Gastrocnemius medialis (tissue), 4 donors: ENCODE results near the gene FAM13A.

ENCODE experiments used
- CTCF ChIP-seq, 5 experiments: fragments of 450-650 bp in 3 of 5; fragments of 200-600 bp in 2 of 5; sonication (generic) in 2 of 5; IDR thresholded peaks in 4 of 5; conservative IDR thresholded peaks in 1 of 5; 1 replicate in 4 of 5; 2 replicates in 1 of 5; pipeline ENCODE4 v1.5.1; 2016 to 2019; ENCODE audit warnings: antibody characterized with exemption in 5 of 5, mild to moderate bottlenecking in 3 of 5, moderate library complexity in 3 of 5
- POLR2A ChIP-seq, 2 donors: fragments of 450-650 bp; IDR thresholded peaks; one replicate each; pipeline ENCODE4 v1.6.1; 2017; ENCODE audit warnings: antibody characterized with exemption in 2 of 2, mild to moderate bottlenecking in 2 of 2, moderate library complexity in 2 of 2

GRCh38 chr4:89042055-89042454 is 14.9 kb downstream of the FAM13A start:
- TF ChIP-seq CTCF (IDR thresholded peaks at IDR 0.05 in 4 of 5, conservative IDR thresholded peaks at IDR 0.05 in 1 of 5) (no peak), POLR2A (IDR thresholded peaks at IDR 0.05) (no peak)
